HCT116 (cell line): ENCODE results near the gene OTP. TPM values are rescaled to one million over a fixed set of nuclear protein-coding genes. Genes with fewer than 3 reads are reported as not detected.

ENCODE experiments used
- ATAC-seq: fragments of 200-7000 bp; cut with Tn5 transposase; 2 replicates; pipeline ENCODE4 v1.9.1; 2020; ENCODE audit warnings: mild to moderate bottlenecking, moderate library complexity
- BruUV-seq: library from RNA; stranded (reverse); fragments of 400-500 nt; replicated peaks from 2 replicates; lab custom pipeline; 2021; lab: Mats Ljungman, UMichigan
- CTCF ChIA-PET: fragments of 300-600 bp; sonication (Branson Sonifier 250); formaldehyde crosslinking; loops from one replicate; lab custom pipeline; 2021; ENCODE audit warnings: antibody characterized with exemption; lab: Charles Lee
- POLR2A ChIA-PET: fragments of 300-600, 350-600 bp; sonication (Branson Sonifier 250); formaldehyde crosslinking; loops from one replicate; lab custom pipeline; 2021; ENCODE audit warnings: antibody characterized with exemption; lab: Charles Lee
- RAD21 ChIA-PET, 2 experiments: fragments of 300-600 bp; sonication (Branson Sonifier 250); formaldehyde crosslinking; loops; one replicate each; lab custom pipeline; 2023; ENCODE audit warnings: low total read pairs in 2 of 2; ENCODE audit not compliant: uncharacterized antibody in 2 of 2, unreplicated experiment in 2 of 2, low non-redundant PET in 1 of 2; lab: Charles Lee
- DNase-seq: peaks from one replicate; pipeline ENCODE4 v3.0.0-alpha.2; 2010; ENCODE audit warnings: low read depth, low spot score
- H2AFZ ChIP-seq: fragments of 200-600 bp; shearing (Covaris generic), sonication (generic); 2 replicates; pipeline ENCODE4 v1.6.1; 2017; ENCODE audit warnings: low read depth, mixed run types, mixed read lengths, antibody characterized with exemption, low read length; ENCODE audit not compliant: poor library complexity, severe bottlenecking
- H3K27ac ChIP-seq: 2 replicates; pipeline ENCODE4 v1.5.1; 2012; ENCODE audit warnings: low read depth, low read length
- H3K27me3 ChIP-seq: fragments of 200-600 bp; sonication (generic); 2 replicates; pipeline ENCODE4 v1.6.1; 2016; ENCODE audit warnings: mixed run types, low read length, mixed read lengths; ENCODE audit not compliant: insufficient read depth
- H3K36me3 ChIP-seq, 2 experiments: fragments of 200-500 bp in 1 of 2; fragments of 200-600 bp in 1 of 2; sonication (Bioruptor generic) in 1 of 2; sonication (generic) in 1 of 2; 2 replicates each; pipeline versions ENCODE4 v1.5.1 to v1.6.1; 2014 to 2016; ENCODE audit warnings: low read length in 2 of 2, inconsistent platforms in 1 of 2, mixed read lengths in 1 of 2, mixed run types in 1 of 2; ENCODE audit not compliant: insufficient read depth in 2 of 2, control insufficient read depth in 1 of 2
- H3K4me1 ChIP-seq, 2 experiments: fragments of 200-600 bp in 1 of 2; sonication (generic) in 1 of 2; 2 replicates each; pipeline versions ENCODE4 v1.5.1 to v1.6.1; 2012 to 2017; ENCODE audit warnings: low read length in 2 of 2, inconsistent platforms in 1 of 2, mild to moderate bottlenecking in 1 of 2, mixed read lengths in 1 of 2, mixed run types in 1 of 2, moderate library complexity in 1 of 2; ENCODE audit not compliant: insufficient read depth in 2 of 2, control insufficient read depth in 1 of 2
- H3K4me2 ChIP-seq: fragments of 200-600 bp; sonication (generic); 2 replicates; pipeline ENCODE4 v1.6.1; 2017; ENCODE audit warnings: mixed run types, low read length, mixed read lengths
- H3K4me3 ChIP-seq, 2 experiments: fragments of 200-600 bp in 1 of 2; sonication (generic) in 1 of 2; replicated peaks in 1 of 2; 2 replicates each; pipeline ENCODE4 v1.5.1; 2011 to 2016; ENCODE audit warnings: low read length in 2 of 2, control low read depth in 1 of 2, low read depth in 1 of 2, mild to moderate bottlenecking in 1 of 2, mixed read lengths in 1 of 2, mixed run types in 1 of 2
- H3K79me2 ChIP-seq: fragments of 200-600 bp; sonication (generic); 2 replicates; pipeline ENCODE4 v1.6.1; 2017; ENCODE audit warnings: mild to moderate bottlenecking, mixed run types, low read length, moderate library complexity, mixed read lengths; ENCODE audit not compliant: insufficient read depth
- H3K9ac ChIP-seq: fragments of 200-600 bp; sonication (generic); 2 replicates; pipeline ENCODE4 v1.6.1; 2016; ENCODE audit warnings: low read length, mixed read lengths
- H3K9me2 ChIP-seq: fragments of 200-600 bp; sonication (generic), shearing (Covaris generic); 2 replicates; pipeline ENCODE4 v1.6.1; 2017; ENCODE audit warnings: mixed run types, mild to moderate bottlenecking, moderate library complexity; ENCODE audit not compliant: insufficient read depth
- H3K9me3 ChIP-seq, 2 experiments: fragments of 200-500 bp in 1 of 2; fragments of 200-600 bp in 1 of 2; sonication (Bioruptor generic) in 1 of 2; sonication (generic) in 1 of 2; 2 replicates each; pipeline ENCODE4 v1.6.1; 2014 to 2017; ENCODE audit warnings: low read length in 2 of 2, mixed read lengths in 2 of 2, inconsistent platforms in 1 of 2, low read depth in 1 of 2, mild to moderate bottlenecking in 1 of 2, mixed run types in 1 of 2, moderate library complexity in 1 of 2; ENCODE audit not compliant: control insufficient read depth in 1 of 2, insufficient read depth in 1 of 2
- H4K20me1 ChIP-seq: fragments of 200-600 bp; sonication (generic), shearing (Covaris generic); 2 replicates; pipeline ENCODE4 v1.6.1; 2017; ENCODE audit warnings: mixed run types, mild to moderate bottlenecking, moderate library complexity; ENCODE audit not compliant: insufficient read depth
- CTCF ChIP-seq, 3 experiments: fragments of 200-600 bp in 1 of 3; sonication (generic) in 1 of 3; IDR thresholded peaks in 2 of 3; conservative IDR thresholded peaks in 1 of 3; 2 replicates each; pipeline ENCODE4 v1.5.1; 2012 to 2017; ENCODE audit warnings: low read depth in 2 of 3, low read length in 2 of 3, antibody characterized with exemption in 1 of 3, borderline replicate concordance in 1 of 3, control low read depth in 1 of 3, mild to moderate bottlenecking in 1 of 3, mixed read lengths in 1 of 3, mixed run types in 1 of 3, moderate library complexity in 1 of 3; ENCODE audit not compliant: insufficient read depth in 1 of 3
- ELF1 ChIP-seq: IDR thresholded peaks from 2 replicates; pipeline ENCODE4 v1.6.1; 2012; ENCODE audit warnings: low read depth, borderline replicate concordance
- FOSL1 ChIP-seq: IDR thresholded peaks from 2 replicates; pipeline ENCODE4 v1.6.1; 2012; ENCODE audit warnings: low read depth
- JUND ChIP-seq: IDR thresholded peaks from 2 replicates; pipeline ENCODE4 v1.6.1; 2012
- SIN3A ChIP-seq: IDR thresholded peaks from 2 replicates; pipeline ENCODE4 v1.6.1; 2012; ENCODE audit warnings: low read depth
- SP1 ChIP-seq: IDR thresholded peaks from 2 replicates; pipeline ENCODE4 v1.6.1; 2012; ENCODE audit warnings: low read depth
- SRF ChIP-seq: IDR thresholded peaks from 2 replicates; pipeline ENCODE4 v1.6.1; 2012; ENCODE audit warnings: low read depth
- ZBTB33 ChIP-seq: IDR thresholded peaks from 2 replicates; pipeline ENCODE4 v1.6.1; 2011; ENCODE audit warnings: mild to moderate bottlenecking, low read length, moderate library complexity; ENCODE audit not compliant: insufficient replicate concordance; ENCODE audit errors: extremely low read depth
- intact Hi-C: fragments of 100-400 bp; cut with micrococcal nuclease; formaldehyde crosslinking; loops from 2 replicates; pipeline ENCODE4 v1.10.0; 2022
- total RNA-seq: library from RNA; stranded (reverse); gene quantifications from one replicate; pipeline ENCODE4 v1.2.1, GENCODE V29; 2021; ENCODE audit not compliant: unreplicated experiment

The OTP gene
- total RNA-seq, 1 experiment from 2014 or later: 0.07 TPM

GRCh38 chr5:77628840-77629508 is 9.5 kb downstream of the OTP start:
- H2AFZ ChIP-seq: peak overlapping the region; percentile 24
- ATAC-seq (no peak), DNase-seq (no peak)
- ChIA-PET RAD21 (no interaction called here), POLR2A (no interaction called here), CTCF (no interaction called here)
- H3K27ac ChIP-seq: no peak overlapping the region
- no peaks in the 10 kb centered on the region for H3K9me3 ChIP-seq
- no peaks in the 10 kb centered on the region for H3K9me2 ChIP-seq
- intact Hi-C loops: no loop called here
- no peak overlapping the region for H3K4me2 ChIP-seq
- H3K79me2 ChIP-seq: no peaks in the 10 kb centered on the region
- H3K4me1 ChIP-seq: peaks cover 4 to 14% of the 10 kb centered on the region in 2 experiments; a peak in 2 of 4 replicates
- H3K4me3 ChIP-seq: no peak overlapping the region
- H3K9ac ChIP-seq: no peak overlapping the region
- H3K27me3 ChIP-seq: no peaks in the 10 kb centered on the region
- peak in 2 of 3 experiments; percentile 7 to 12; a peak in 1 of 6 replicates for TF ChIP-seq CTCF (IDR thresholded peaks at IDR 0.05 in 2 of 3, conservative IDR thresholded peaks at IDR 0.05 in 1 of 3; ENCODE audit: borderline replicate concordance in 1 of 3, insufficient read depth in 1 of 3, low read depth in 2 of 3, low read length in 2 of 3)
- no peak for TF ChIP-seq ELF1
- no peaks in the 10 kb centered on the region for H4K20me1 ChIP-seq
- H3K36me3 ChIP-seq: no peaks in the 10 kb centered on the region
- BruUV-seq: no TSS peak

GRCh38 chr5:77627869-77628674 is 10.4 kb downstream of the OTP start:
- CTCF ChIA-PET: no interaction called here
- H3K4me1 ChIP-seq: peaks cover 4 to 14% of the 10 kb centered on the region in 2 experiments; a peak in 2 of 4 replicates
- TF ChIP-seq ZBTB33: no peak
- TF ChIP-seq FOSL1: no peak
- TF ChIP-seq SRF: no peak
- no peak for TF ChIP-seq SP1
- no peak for TF ChIP-seq SIN3A
- TF ChIP-seq JUND: no peak
- TF ChIP-seq CTCF (IDR thresholded peaks at IDR 0.05 in 2 of 3, conservative IDR thresholded peaks at IDR 0.05 in 1 of 3; ENCODE audit: borderline replicate concordance in 1 of 3, insufficient read depth in 1 of 3, low read depth in 2 of 3, low read length in 2 of 3): no peak

More at GRCh38 chr5:77627869-77628674, 10.4 kb downstream of the OTP start:
- H3K9ac ChIP-seq: no peak overlapping the region
- POLR2A ChIA-PET: no interaction called here
- no peaks in the 10 kb centered on the region for H3K79me2 ChIP-seq
- no peaks in the 10 kb centered on the region for H4K20me1 ChIP-seq
- H3K4me3 ChIP-seq: no peak overlapping the region
- DNase-seq (no peak), ATAC-seq (no peak)
- H3K27me3 ChIP-seq: no peaks in the 10 kb centered on the region
- intact Hi-C loops: no loop called here
- RAD21 ChIA-PET: no interaction called here
- H3K9me3 ChIP-seq: no peaks in the 10 kb centered on the region
- no peaks in the 10 kb centered on the region for H3K36me3 ChIP-seq
- no peak overlapping the region for H2AFZ ChIP-seq
- no peak overlapping the region for H3K4me2 ChIP-seq
- no TSS peak for BruUV-seq
- H3K9me2 ChIP-seq: no peaks in the 10 kb centered on the region
- H3K27ac ChIP-seq: no peak overlapping the region
